ENCODE data around the gene HOXA10.

- TF ChIP-seq POLR2A (IDR thresholded peaks at IDR 0.05) = no peak
- TF ChIP-seq, protein P1, sequence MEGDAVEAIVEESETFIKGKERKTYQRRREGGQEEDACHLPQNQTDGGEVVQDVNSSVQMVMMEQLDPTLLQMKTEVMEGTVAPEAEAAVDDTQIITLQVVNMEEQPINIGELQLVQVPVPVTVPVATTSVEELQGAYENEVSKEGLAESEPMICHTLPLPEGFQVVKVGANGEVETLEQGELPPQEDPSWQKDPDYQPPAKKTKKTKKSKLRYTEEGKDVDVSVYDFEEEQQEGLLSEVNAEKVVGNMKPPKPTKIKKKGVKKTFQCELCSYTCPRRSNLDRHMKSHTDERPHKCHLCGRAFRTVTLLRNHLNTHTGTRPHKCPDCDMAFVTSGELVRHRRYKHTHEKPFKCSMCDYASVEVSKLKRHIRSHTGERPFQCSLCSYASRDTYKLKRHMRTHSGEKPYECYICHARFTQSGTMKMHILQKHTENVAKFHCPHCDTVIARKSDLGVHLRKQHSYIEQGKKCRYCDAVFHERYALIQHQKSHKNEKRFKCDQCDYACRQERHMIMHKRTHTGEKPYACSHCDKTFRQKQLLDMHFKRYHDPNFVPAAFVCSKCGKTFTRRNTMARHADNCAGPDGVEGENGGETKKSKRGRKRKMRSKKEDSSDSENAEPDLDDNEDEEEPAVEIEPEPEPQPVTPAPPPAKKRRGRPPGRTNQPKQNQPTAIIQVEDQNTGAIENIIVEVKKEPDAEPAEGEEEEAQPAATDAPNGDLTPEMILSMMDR (IDR thresholded peaks at IDR 0.05) = no peak
- TF ChIP-seq EP300 (IDR thresholded peaks at IDR 0.05) = no peak
These were observed 6.6 kb upstream of the HOXA10 start for GRCh38 chr7:27180431-27181420.

Measured in stomach (tissue), 4 donors.